NCI-H187 treated with DMSO at 0.1 percent for 48 hours (cell line): ENCODE data around the gene KRT13.

Experiments
- DNase-seq: peaks from one replicate; lab custom pipeline; 2025; lab: John Stamatoyannopoulos, UW

KRT13 gene

DNA sequence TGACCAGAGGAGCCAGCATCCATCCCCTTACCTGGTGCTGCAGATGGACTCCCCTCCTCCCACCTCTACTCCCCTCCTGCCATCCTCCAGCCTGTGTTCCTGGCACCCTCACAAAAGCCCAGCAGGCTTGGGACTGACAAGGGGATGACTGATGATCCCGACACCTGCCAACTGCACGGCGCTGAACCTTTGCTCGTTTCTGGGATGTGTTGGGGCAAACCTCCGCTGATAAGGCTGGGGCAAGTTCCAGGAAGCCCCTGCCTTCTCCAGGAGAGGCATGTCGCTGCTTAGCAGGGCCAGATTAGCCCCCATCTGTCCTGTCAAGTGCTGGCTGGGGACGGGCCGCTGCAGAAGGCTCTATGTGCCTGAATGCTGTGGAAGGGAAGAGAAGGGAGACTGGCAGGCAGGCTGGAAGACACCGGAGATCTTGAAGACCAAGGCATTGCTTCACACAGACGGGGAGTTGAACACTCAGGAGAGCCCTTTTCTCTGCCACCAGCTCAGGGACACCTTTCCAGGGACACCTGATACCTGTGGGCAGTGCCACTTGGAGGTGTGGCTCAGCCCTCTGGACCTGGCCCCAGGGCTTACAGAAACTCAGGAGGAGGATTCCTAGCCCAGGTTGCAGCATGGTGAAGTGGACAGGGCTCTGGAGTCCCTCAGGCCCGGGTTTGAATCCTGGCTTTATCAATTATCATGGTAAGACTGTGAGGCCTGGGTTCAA, 14.3 kb upstream of the KRT13 start:
- no peak for DNase-seq

- no peak for DNase-seq
Observed at GRCh38 chr17:41518789-41519449, 13.5 kb upstream of the KRT13 start, which contains the start of gene KRT15. Gene KRT15, minus strand, starts transcription at chr17:41518890. Its CDS starts 63 bp downstream, at chr17:41518827.

DNA sequence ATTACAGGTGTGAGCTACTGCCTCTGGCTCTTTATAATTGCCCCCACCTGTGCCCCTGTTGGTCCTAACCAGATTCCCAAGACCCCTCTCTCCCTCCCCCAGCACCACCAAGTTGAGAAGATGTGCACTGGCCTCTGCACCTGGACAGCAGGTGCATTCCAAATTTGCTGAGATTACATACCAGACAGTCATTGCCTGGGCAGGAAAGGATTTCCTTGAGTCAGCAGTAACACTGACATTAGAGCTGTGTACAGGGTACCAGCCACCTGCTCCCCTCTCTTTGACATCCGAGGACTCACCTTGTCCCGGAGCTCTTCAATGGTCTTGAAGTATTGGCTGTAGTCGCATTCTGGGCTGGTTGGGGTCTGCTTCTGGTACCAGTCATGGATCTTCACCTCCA, 12.6 kb upstream of the KRT13 start:
- DNase-seq = no peak

GRCh38 chr17:41516830-41517283, 11.4 kb upstream of the KRT13 start:
- DNase-seq = no peak

DNA sequence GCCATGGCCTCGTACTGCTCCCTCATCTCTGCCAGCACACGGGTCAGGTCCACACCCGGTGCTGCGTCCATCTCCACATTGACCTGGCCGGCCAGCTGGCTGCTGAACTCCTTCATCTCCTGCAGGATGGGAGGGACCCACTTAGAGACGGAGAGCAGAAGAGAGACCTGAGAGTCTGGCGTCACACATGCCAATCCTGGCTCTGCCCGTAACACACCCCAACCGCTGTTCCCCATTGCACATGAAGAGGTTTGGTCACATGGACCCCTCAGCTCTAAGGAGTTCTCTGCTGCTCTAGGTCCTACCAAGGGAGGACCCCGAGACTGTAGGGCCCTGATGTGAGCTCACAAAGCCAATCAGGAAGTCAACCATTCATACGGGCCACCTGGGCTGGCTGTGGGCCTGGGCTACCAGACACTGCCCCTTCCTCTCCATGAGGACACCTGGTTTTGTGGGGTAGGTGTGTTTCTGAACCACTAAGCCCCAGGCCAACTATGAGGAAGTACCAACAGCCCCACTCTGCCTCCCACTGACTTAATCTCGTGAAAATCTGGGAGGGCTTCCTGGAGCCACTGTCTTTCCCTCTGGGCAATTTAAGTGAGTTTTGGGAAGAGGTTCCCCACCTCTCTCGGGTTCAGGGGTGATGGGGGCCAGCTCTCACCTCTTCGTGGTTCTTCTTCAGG, 10.9 kb upstream of the KRT13 start:
- DNase-seq = no peak

DNA sequence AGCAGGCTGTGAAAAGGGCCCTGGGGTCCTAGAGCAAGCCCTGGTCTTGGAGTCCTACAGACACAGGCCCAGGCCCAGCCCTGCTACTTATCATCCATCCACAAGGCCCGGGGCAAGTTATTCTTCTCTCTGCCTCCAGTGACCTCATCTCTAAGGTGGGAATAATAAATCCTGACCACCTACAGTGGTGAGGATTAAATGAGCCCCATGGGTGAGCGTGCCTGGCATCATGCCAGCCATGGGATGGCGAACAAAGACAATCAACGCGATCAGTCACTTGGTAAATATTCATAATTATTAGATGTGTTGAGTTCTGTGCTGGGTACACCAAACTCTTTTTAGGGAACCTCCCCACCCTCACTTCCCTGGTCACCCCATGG, 7.7 kb upstream of the KRT13 start:
- DNase-seq = no peak

- DNase-seq = no peak
Observed at GRCh38 chr17:41512546-41513167, 7.2 kb upstream of the KRT13 start.

DNA sequence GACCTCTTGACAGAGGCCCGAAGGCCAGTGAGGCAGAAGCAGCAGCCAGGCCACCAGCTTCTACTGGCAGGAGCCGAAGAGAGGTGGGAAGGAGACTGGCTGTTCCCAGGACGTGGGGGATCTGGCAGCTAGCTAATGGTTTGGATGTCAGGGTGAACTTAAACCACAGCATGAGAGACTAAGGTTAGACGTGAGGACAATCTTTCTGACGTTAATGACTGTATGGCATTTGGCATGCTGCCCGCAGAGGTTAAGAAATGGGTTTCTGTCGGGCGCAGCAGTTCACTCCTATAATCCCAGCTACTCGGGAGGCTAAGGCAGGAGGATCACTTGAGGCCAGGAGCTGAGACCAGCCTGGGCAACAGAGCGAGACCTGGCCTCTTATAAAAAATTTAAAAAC, 6.3 kb upstream of the KRT13 start:
- no peak for DNase-seq

- no peak for DNase-seq
Observed at GRCh38 chr17:41511116-41511515, 5.7 kb upstream of the KRT13 start.

DNA sequence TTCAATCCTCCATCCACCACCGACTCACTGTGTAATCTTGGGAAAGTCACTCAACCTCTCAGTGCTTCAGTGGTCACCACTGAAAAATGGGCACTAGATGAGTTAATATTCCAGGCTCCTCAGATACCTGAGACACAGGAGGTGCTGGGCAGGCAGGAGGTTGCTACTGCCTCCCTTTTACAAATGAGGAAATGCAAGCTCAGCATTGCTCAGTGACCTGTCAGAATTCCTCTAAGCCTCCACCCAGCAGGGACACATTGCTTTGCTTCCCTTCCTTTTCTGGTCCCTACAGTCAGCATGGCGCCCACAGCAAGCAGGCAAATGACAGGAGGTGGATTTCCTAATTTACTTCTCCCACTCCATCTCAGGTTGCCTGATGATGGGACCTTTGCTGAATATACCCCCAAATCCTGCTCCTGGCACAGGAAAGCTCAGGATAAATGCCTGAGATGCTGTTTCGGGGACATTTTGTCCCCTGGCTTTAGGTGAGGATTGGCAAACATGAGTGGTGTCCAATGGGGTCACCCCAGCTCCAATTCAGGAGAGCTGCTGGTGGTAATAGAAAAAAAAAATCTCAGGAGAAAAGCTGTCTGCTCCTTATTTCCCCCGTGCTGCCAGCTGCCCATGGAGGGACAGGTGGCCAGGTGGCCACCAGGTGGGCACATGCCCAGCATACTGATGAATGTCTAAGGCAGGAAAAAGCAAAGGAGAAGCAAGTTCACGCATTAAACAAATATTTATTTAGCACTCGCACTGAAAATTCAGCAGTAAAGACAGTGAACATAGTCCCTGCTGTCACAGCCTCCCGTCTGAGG, 5.0 kb upstream of the KRT13 start:
- DNase-seq = no peak

DNA sequence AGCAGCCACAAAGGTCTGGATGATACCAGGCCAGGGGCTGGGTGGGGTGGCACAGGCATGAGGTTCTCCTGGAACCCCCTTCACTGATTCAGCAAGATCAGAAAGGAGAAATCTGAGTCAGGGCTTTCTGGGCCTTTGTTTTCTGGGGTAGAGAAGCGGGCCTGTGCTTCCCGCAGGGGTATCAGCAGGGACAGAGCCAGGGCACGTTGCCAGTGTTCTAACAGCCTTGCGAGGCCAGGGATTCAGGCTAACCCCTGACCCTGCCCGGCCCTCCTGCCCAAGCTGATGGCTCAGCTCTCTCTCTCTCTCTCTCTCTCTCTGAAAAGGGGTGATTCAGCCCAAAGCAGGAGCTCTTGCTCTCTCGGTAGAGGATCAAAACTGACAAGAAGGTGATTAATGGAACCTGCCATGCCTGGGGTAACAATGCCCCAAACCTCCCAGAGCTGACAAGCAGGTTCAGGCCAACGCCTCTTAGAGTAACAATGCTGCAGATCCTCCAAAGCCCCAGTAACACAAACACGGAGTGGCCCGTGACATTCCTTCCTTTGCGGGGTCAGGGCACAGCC, 2.0 kb upstream of the KRT13 start:
- DNase-seq = no peak

GRCh38 chr17:41505809-41506767, 676 bp upstream of the KRT13 start:
- no peak for DNase-seq

GRCh38 chr17:41504246-41504977, 1.0 kb downstream of the KRT13 start:
- DNase-seq = no peak

GRCh38 chr17:41503202-41503601, 2.2 kb downstream of the KRT13 start:
- DNase-seq = no peak

DNA sequence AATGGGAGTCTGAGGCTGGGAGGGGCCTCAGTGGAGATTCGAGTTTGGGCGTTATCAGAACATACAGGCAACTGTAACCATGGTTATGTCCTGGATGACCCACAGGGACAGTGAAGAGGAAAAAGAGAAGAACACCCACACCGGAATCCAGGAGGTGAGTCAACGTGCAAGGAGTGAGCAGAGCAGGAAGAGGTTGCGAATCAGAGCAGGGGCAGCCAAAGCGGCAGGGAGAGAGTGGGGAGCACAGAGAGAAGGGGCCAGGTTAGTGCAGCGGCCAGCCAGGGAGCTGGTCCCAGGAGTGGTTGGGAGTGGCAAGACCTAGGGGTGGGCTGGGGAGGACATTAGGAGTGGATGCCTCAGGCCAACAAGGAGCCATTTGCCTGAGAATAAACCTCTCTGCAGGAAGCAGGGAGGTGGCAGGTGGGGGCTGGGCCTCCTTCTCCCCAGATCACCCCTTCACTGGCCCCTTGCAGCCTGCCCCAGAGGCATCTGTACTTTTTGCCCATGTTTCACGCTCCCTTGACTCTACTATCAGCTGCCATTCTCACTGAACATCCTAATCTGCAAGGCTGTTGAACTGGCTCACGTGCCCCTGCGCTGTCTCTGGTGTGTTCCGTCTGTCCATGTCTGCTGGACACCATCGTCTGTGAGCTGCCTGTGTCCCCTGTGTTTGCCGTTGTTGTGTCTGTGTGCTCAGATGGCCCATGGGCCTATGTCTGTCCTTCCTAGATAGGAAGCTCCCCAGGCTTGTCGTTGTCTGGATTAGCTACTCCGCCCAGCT, 5.1 kb downstream of the KRT13 start:
- DNase-seq = no peak

GRCh38 chr17:41499714-41500113, 5.7 kb downstream of the KRT13 start:
- DNase-seq = no peak

- no peak for DNase-seq
Observed at GRCh38 chr17:41498276-41498675, 7.1 kb downstream of the KRT13 start.

GRCh38 chr17:41496803-41497484, 8.5 kb downstream of the KRT13 start:
- DNase-seq = no peak
